Neural cell (in vitro differentiated cells): ENCODE results near the gene RBAK. TPM values are rescaled to one million over a fixed set of nuclear protein-coding genes. Genes with fewer than 3 reads are reported as not detected.
"Not testable (repeated sequence)": the region's sequence is repeated elsewhere in the genome, so short reads cannot be mapped to it uniquely, and the experiment has no call there.

Source experiments
- H2AFZ ChIP-seq: fragments of 200-600, 300-800 bp; sonication (generic), shearing (Covaris generic); 2 replicates; pipeline ENCODE4 v1.6.0; 2014; ENCODE audit warnings: low read depth, mild to moderate bottlenecking, antibody characterized with exemption, low read length, moderate library complexity
- H3F3A ChIP-seq: fragments of 200-600 bp; shearing (Covaris generic); 2 replicates; pipeline ENCODE4 v1.6.1; 2016; ENCODE audit warnings: mild to moderate bottlenecking, moderate library complexity, mixed read lengths, antibody characterized with exemption, low read length; ENCODE audit not compliant: insufficient read depth, poor library complexity, severe bottlenecking
- H3K27ac ChIP-seq: fragments of 200-600, 300-800 bp; sonication (generic), shearing (Covaris generic); 2 replicates; pipeline ENCODE4 v1.5.1; 2014; ENCODE audit warnings: mild to moderate bottlenecking, low read length, moderate library complexity
- H3K27me3 ChIP-seq: fragments of 300-800, 200-600 bp; sonication (generic), shearing (Covaris generic); 2 replicates; pipeline ENCODE4 v1.6.0; 2014; ENCODE audit warnings: mild to moderate bottlenecking, low read depth, low read length, moderate library complexity; ENCODE audit not compliant: insufficient read depth
- H3K36me3 ChIP-seq: fragments of 300-800, 200-600 bp; sonication (generic), shearing (Covaris generic); 2 replicates; pipeline ENCODE4 v1.5.1; 2014; ENCODE audit warnings: mild to moderate bottlenecking, antibody characterized with exemption, low read length, moderate library complexity; ENCODE audit not compliant: insufficient read depth
- H3K4me2 ChIP-seq: fragments of 300-800, 200-600 bp; sonication (generic), shearing (Covaris generic); 2 replicates; pipeline ENCODE4 v1.6.0; 2014; ENCODE audit warnings: mild to moderate bottlenecking, low read length
- H3K4me3 ChIP-seq: fragments of 300-800, 200-600 bp; sonication (generic), shearing (Covaris generic); 2 replicates; pipeline ENCODE4 v1.5.1; 2014; ENCODE audit warnings: mild to moderate bottlenecking, low read length, moderate library complexity
- H3K79me2 ChIP-seq: fragments of 200-600 bp; shearing (Covaris generic); replicated peaks from 2 replicates; pipeline ENCODE4 v1.6.0; 2014; ENCODE audit warnings: mild to moderate bottlenecking, low read length, moderate library complexity; ENCODE audit not compliant: insufficient read depth
- H3K9ac ChIP-seq: fragments of 300-800, 200-600 bp; sonication (generic), shearing (Covaris generic); 2 replicates; pipeline ENCODE4 v1.6.1; 2016; ENCODE audit warnings: mild to moderate bottlenecking, low read length, mixed read lengths
- H3K9me2 ChIP-seq: fragments of 200-600 bp; shearing (Covaris generic); 2 replicates; pipeline ENCODE4 v1.6.1; 2016; ENCODE audit warnings: mild to moderate bottlenecking, low read length, mixed read lengths; ENCODE audit not compliant: insufficient read depth
- H3K9me3 ChIP-seq: fragments of 200-600, 300-800 bp; sonication (generic), shearing (Covaris generic); 2 replicates; pipeline ENCODE4 v1.6.1; 2016; ENCODE audit warnings: mild to moderate bottlenecking, mixed run types, low read length, moderate library complexity, mixed read lengths
- H4K20me1 ChIP-seq: fragments of 200-600 bp; shearing (Covaris generic); 2 replicates; pipeline ENCODE4 v1.6.1; 2016; ENCODE audit warnings: mild to moderate bottlenecking, mixed run types; ENCODE audit not compliant: insufficient read depth
- EP300 ChIP-seq: fragments of 450-650 bp; conservative IDR thresholded peaks from 2 replicates; pipeline ENCODE4 v1.6.1; 2014; ENCODE audit warnings: antibody characterized with exemption, mild to moderate bottlenecking, moderate library complexity; ENCODE audit not compliant: poor library complexity, severe bottlenecking
- EZH2 ChIP-seq: fragments of 200-600, 300-800 bp; shearing (Covaris generic), sonication (generic); IDR thresholded peaks from 2 replicates; pipeline ENCODE4 v1.6.1; 2014; ENCODE audit warnings: antibody characterized with exemption, low read length, borderline replicate concordance, mild to moderate bottlenecking; ENCODE audit not compliant: insufficient read depth, poor library complexity, severe bottlenecking
- MXI1 ChIP-seq: fragments of 450-650 bp; conservative IDR thresholded peaks from 2 replicates; pipeline ENCODE4 v1.6.1; 2014; ENCODE audit warnings: antibody characterized with exemption, mild to moderate bottlenecking; ENCODE audit not compliant: poor library complexity, severe bottlenecking
- POLR2AphosphoS5 ChIP-seq: IDR thresholded peaks from 2 replicates; pipeline ENCODE4 v1.6.1; 2012
- RAD21 ChIP-seq: fragments of 450-650 bp; conservative IDR thresholded peaks from 2 replicates; pipeline ENCODE4 v1.6.1; 2014; ENCODE audit warnings: antibody characterized with exemption, mild to moderate bottlenecking, moderate library complexity
- SMC3 ChIP-seq: fragments of 450-650 bp; conservative IDR thresholded peaks from 2 replicates; pipeline ENCODE4 v1.6.1; 2014; ENCODE audit warnings: antibody characterized with exemption, mild to moderate bottlenecking, moderate library complexity; ENCODE audit not compliant: poor library complexity
- TAF1 ChIP-seq: IDR thresholded peaks from 2 replicates; pipeline ENCODE4 v1.6.1; 2012; ENCODE audit warnings: low read depth
- polyA plus RNA-seq: library from polyadenylated mRNA; depleted of rRNA; stranded (reverse); fragments of >200 nt; gene quantifications from 2 replicates; pipeline ENCODE4 v1.2.3, GENCODE V29; 2014
- TF ChIP-seq, protein P1 (sequence below): fragments of 450-650 bp; IDR thresholded peaks from 2 replicates; pipeline ENCODE4 v1.5.1; 2014; ENCODE audit warnings: antibody characterized with exemption, mild to moderate bottlenecking, moderate library complexity; ENCODE audit not compliant: poor library complexity, severe bottlenecking
- TF ChIP-seq, protein P2 (sequence below): IDR thresholded peaks from 2 replicates; pipeline ENCODE4 v1.6.1; 2012; ENCODE audit warnings: borderline replicate concordance

Gene RBAK
- polyA plus RNA-seq, 1 donor from 2014 or later: 12.0 TPM

DNA sequence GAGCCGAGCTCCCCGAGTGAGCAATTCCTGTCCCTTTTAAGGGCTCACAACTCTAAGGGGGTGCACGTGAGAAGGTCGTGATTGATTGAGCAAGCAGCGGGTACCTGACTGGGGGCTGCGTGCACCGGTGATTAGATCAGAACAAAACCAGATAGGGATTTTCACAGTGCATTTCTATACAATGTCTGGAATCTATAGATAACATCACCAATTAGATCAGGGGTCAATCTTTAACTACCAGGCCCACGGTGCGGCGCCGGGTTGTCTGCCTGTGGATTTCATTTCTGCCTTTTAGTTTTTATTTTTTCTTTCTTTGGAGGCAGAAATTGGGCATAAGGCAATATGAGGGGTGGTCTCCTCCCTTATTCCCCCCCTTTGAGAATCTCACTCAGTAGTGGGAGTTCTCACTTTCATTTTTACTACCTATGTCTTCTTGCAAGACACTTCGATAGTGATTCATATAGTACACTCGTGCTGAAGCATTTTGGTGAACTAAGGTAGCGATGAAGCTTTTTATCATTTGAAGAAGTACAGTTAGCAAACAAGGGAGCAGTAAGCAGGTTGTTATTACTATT, 24.6 kb upstream of the RBAK start:
- H3K9me2 ChIP-seq, H3K36me3 ChIP-seq, H3K9ac ChIP-seq, H3K4me2 ChIP-seq, H2AFZ ChIP-seq, H3K9me3 ChIP-seq, H3F3A ChIP-seq, H4K20me1 ChIP-seq, H3K27me3 ChIP-seq, H3K4me3 ChIP-seq, H3K27ac ChIP-seq, H3K79me2 ChIP-seq: not testable (repeated sequence)

DNA sequence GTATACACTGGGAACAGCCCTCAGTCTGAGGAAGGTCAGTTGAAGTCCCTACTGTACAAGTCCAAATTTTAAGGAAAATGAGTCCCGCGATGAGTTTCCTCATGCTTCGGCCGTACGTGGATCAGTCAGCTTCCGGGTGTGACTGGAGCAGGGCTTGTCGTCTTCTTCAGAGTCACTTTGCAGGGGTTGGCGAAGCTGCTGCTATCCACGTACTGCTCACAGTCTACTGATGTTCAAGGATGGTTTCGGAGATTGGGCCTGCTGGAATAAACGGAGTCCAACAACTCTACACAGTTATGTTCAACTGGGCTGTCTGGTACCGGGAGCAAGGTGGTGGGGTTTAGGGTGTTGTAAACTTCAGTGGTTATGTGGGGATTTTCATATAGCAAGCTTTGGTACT, 22.0 kb upstream of the RBAK start:
- H4K20me1 ChIP-seq, H3K27ac ChIP-seq, H3F3A ChIP-seq, H3K79me2 ChIP-seq, H3K27me3 ChIP-seq, H3K36me3 ChIP-seq, H3K4me3 ChIP-seq, H3K9me2 ChIP-seq, H3K9me3 ChIP-seq, H3K9ac ChIP-seq, H2AFZ ChIP-seq, H3K4me2 ChIP-seq: not testable (repeated sequence)

DNA sequence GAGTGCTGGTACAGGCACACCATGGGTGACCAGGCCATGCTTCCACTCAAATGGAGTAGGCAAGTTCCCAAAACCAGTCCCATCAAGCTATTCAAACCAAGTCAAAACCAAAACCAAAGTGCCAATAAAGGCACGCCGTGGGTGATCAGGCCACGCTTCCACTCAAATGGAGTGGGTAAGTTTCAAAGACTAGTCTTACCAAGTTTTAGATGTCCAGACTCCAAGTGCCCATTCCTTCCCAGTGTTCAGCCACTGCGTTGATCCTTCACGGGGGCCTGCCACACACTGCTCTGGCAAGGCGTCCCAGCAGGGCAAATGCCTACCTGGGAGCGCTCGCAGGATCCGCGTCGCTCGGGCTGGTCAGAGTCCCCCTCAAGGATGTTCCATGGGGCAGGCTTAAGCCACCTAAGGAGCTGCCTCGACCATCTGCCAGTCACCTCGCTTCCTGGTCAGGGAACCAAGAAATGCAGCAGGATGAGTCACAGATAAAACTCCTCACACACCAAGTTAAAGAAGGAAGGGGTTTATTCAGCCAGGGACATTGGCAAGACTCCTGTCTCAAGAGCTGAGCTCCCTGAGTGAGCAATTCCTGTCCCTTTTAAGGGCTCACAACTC, 17.8 kb upstream of the RBAK start:
- not testable (repeated sequence) for H3F3A ChIP-seq, H3K9me2 ChIP-seq, H3K27ac ChIP-seq, H3K4me2 ChIP-seq, H4K20me1 ChIP-seq, H3K4me3 ChIP-seq, H2AFZ ChIP-seq, H3K9ac ChIP-seq, H3K79me2 ChIP-seq, H3K27me3 ChIP-seq, H3K9me3 ChIP-seq, H3K36me3 ChIP-seq

DNA sequence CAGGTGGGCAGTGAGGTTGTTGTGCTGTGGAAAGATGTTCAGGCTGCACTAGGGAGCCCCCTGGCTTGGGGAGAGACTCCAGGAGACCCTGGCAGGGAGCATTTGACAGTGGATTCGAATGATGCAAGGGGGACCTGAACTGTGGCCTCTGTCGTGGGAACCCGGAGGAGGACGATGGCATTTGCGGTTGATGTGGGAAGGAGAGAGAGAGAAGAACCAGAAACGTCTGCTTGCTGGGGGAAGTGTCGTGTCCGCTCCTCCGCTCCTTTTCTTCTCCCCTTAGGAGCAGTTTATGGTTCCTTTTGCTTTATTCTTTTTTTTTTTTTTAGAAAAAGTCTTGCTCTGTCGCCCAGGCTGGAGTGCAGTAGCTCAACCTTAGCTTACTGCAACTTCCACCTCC, 12.5 kb upstream of the RBAK start:
- H3K9me2 ChIP-seq, H3F3A ChIP-seq, H3K27ac ChIP-seq, H3K4me2 ChIP-seq, H3K9me3 ChIP-seq, H2AFZ ChIP-seq, H3K4me3 ChIP-seq, H3K27me3 ChIP-seq, H3K9ac ChIP-seq, H3K36me3 ChIP-seq, H3K79me2 ChIP-seq, H4K20me1 ChIP-seq: not testable (repeated sequence)

DNA sequence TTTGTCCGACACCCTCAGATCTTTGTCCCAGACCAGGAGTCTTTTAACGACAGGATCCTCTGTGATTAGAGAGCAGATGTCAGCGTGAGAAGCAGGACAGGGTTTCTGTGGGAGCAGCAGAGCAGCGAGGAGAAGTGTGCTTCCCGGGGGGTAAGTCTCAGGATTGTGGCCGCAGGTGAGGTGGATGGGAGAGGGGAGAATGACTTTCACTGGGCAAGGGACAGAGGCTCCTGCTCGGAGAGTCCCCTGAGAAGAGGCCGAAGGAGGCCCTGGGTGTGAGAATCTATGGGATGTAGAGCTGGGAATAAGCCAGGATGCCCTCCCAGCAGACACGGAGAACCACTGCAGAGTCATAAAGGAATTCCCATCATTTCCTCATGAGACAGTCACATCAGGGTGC, 10.4 kb upstream of the RBAK start:
- Histone ChIP-seq H3K9ac (no peak overlapping the region), H3K27ac (no peak overlapping the region), H3K36me3 (no peaks in the 10 kb centered on the region), H3K4me3 (no peak overlapping the region), H3K79me2 (no peaks in the 10 kb centered on the region), H2AFZ (no peak overlapping the region), H3K4me2 (no peak overlapping the region), H3F3A (no peaks in the 10 kb centered on the region), H3K27me3 (no peaks in the 10 kb centered on the region), H3K9me3 (no peaks in the 10 kb centered on the region), H4K20me1 (no peaks in the 10 kb centered on the region), H3K9me2 (no peaks in the 10 kb centered on the region)
- TF ChIP-seq POLR2AphosphoS5 (no peak), MXI1 (no peak), EZH2 (no peak), RAD21 (no peak), SMC3 (no peak), EP300 (no peak), TAF1 (no peak)
- TF ChIP-seq, protein P1, sequence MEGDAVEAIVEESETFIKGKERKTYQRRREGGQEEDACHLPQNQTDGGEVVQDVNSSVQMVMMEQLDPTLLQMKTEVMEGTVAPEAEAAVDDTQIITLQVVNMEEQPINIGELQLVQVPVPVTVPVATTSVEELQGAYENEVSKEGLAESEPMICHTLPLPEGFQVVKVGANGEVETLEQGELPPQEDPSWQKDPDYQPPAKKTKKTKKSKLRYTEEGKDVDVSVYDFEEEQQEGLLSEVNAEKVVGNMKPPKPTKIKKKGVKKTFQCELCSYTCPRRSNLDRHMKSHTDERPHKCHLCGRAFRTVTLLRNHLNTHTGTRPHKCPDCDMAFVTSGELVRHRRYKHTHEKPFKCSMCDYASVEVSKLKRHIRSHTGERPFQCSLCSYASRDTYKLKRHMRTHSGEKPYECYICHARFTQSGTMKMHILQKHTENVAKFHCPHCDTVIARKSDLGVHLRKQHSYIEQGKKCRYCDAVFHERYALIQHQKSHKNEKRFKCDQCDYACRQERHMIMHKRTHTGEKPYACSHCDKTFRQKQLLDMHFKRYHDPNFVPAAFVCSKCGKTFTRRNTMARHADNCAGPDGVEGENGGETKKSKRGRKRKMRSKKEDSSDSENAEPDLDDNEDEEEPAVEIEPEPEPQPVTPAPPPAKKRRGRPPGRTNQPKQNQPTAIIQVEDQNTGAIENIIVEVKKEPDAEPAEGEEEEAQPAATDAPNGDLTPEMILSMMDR: no peak
- TF ChIP-seq, protein P2, sequence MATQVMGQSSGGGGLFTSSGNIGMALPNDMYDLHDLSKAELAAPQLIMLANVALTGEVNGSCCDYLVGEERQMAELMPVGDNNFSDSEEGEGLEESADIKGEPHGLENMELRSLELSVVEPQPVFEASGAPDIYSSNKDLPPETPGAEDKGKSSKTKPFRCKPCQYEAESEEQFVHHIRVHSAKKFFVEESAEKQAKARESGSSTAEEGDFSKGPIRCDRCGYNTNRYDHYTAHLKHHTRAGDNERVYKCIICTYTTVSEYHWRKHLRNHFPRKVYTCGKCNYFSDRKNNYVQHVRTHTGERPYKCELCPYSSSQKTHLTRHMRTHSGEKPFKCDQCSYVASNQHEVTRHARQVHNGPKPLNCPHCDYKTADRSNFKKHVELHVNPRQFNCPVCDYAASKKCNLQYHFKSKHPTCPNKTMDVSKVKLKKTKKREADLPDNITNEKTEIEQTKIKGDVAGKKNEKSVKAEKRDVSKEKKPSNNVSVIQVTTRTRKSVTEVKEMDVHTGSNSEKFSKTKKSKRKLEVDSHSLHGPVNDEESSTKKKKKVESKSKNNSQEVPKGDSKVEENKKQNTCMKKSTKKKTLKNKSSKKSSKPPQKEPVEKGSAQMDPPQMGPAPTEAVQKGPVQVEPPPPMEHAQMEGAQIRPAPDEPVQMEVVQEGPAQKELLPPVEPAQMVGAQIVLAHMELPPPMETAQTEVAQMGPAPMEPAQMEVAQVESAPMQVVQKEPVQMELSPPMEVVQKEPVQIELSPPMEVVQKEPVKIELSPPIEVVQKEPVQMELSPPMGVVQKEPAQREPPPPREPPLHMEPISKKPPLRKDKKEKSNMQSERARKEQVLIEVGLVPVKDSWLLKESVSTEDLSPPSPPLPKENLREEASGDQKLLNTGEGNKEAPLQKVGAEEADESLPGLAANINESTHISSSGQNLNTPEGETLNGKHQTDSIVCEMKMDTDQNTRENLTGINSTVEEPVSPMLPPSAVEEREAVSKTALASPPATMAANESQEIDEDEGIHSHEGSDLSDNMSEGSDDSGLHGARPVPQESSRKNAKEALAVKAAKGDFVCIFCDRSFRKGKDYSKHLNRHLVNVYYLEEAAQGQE: no peak
